ENCODE measurements around the gene SSX4B. TPM values are rescaled to one million over a fixed set of nuclear protein-coding genes. Genes with fewer than 3 reads are reported as not detected.
"Not testable (repeated sequence)": the region's sequence is repeated elsewhere in the genome, so short reads cannot be mapped to it uniquely, and the experiment has no call there.

The SSX4B gene
- total and polyA plus RNA-seq, 10 of the 15 experiments (the other 5 are each of a cell fraction or from before 2014, with no cell fraction given), result not detected

- H3K27ac ChIP-seq (ENCODE audit: control insufficient read depth, insufficient read depth); H3K4me2 ChIP-seq (ENCODE audit: control insufficient read depth, insufficient read depth); in situ Hi-C loops (cut with MboI); BruUV-seq (replicated peaks); DNase-seq (ENCODE audit: low read depth, low spot score); H3K9ac ChIP-seq (ENCODE audit: control insufficient read depth, insufficient read depth, low read length); H3K79me2 ChIP-seq (ENCODE audit: control insufficient read depth, insufficient read depth, low read length); H3K9me3 ChIP-seq (replicated peaks; ENCODE audit: control insufficient read depth, insufficient read depth, low read length); intact Hi-C loops (cut with micrococcal nuclease; ENCODE audit: unreplicated experiment); H4K20me1 ChIP-seq (ENCODE audit: control insufficient read depth, insufficient read depth); CTCF ChIA-PET; H3K4me3 ChIP-seq; H3K4me1 ChIP-seq (ENCODE audit: control insufficient read depth, insufficient read depth, low read length); H2AFZ ChIP-seq (ENCODE audit: control insufficient read depth, low read depth, low read length); H3K27me3 ChIP-seq (replicated peaks in 1 of 2; ENCODE audit: control insufficient read depth in 2 of 2, insufficient read depth in 2 of 2, low read length in 1 of 2); FAIRE-seq; ATAC-seq; H3K36me3 ChIP-seq (ENCODE audit: control insufficient read depth in 2 of 2, insufficient read depth in 2 of 2, low read length in 1 of 2); POLR2A ChIA-PET; SMC1A ChIA-PET (ENCODE audit: uncharacterized antibody, unreplicated experiment); RAD21 ChIA-PET (ENCODE audit: unreplicated experiment): not testable (repeated sequence)
- WGBS (ENCODE audit: insufficient coverage, insufficient replicate concordance, low lambda C conversion rate, missing lambda C conversion rate), result 44% methylated on average over 1 of the region's 2 CpGs
Observed at GRCh38 chrX:48396931-48397330, 14.8 kb downstream of the SSX4B start.

- CTCF ChIA-PET; H3K9ac ChIP-seq (ENCODE audit: control insufficient read depth, insufficient read depth, low read length); SMC1A ChIA-PET (ENCODE audit: uncharacterized antibody, unreplicated experiment); H3K9me3 ChIP-seq (replicated peaks; ENCODE audit: control insufficient read depth, insufficient read depth, low read length); H3K79me2 ChIP-seq (ENCODE audit: control insufficient read depth, insufficient read depth, low read length); H3K4me1 ChIP-seq (ENCODE audit: control insufficient read depth, insufficient read depth, low read length); H3K4me2 ChIP-seq (ENCODE audit: control insufficient read depth, insufficient read depth); H3K27ac ChIP-seq (ENCODE audit: control insufficient read depth, insufficient read depth); FAIRE-seq; BruUV-seq (replicated peaks); H2AFZ ChIP-seq (ENCODE audit: control insufficient read depth, low read depth, low read length); H3K36me3 ChIP-seq (ENCODE audit: control insufficient read depth in 2 of 2, insufficient read depth in 2 of 2, low read length in 1 of 2); intact Hi-C loops (cut with micrococcal nuclease; ENCODE audit: unreplicated experiment); RAD21 ChIA-PET (ENCODE audit: unreplicated experiment); H4K20me1 ChIP-seq (ENCODE audit: control insufficient read depth, insufficient read depth); H3K27me3 ChIP-seq (replicated peaks in 1 of 2; ENCODE audit: control insufficient read depth in 2 of 2, insufficient read depth in 2 of 2, low read length in 1 of 2); H3K4me3 ChIP-seq; POLR2A ChIA-PET; ATAC-seq; in situ Hi-C loops (cut with MboI); DNase-seq (ENCODE audit: low read depth, low spot score): not testable (repeated sequence)
- no CpG with 5 or more reads among the region's 16 CpGs for WGBS (ENCODE audit: insufficient coverage, insufficient replicate concordance, low lambda C conversion rate, missing lambda C conversion rate)
Observed at GRCh38 chrX:48383239-48383638, 28.5 kb downstream of the SSX4B start, which contains the start of gene SSX4. Gene SSX4 (plus strand): TSS chrX:48383539. CDS start chrX:48384054, 515 bp downstream.

- ATAC-seq; H3K36me3 ChIP-seq (ENCODE audit: control insufficient read depth in 2 of 2, insufficient read depth in 2 of 2, low read length in 1 of 2); CTCF ChIA-PET; in situ Hi-C loops (cut with MboI); DNase-seq (ENCODE audit: low read depth, low spot score); POLR2A ChIA-PET; H3K4me3 ChIP-seq; SMC1A ChIA-PET (ENCODE audit: uncharacterized antibody, unreplicated experiment); H3K9ac ChIP-seq (ENCODE audit: control insufficient read depth, insufficient read depth, low read length); H3K4me2 ChIP-seq (ENCODE audit: control insufficient read depth, insufficient read depth); H3K4me1 ChIP-seq (ENCODE audit: control insufficient read depth, insufficient read depth, low read length); H3K27me3 ChIP-seq (replicated peaks in 1 of 2; ENCODE audit: control insufficient read depth in 2 of 2, insufficient read depth in 2 of 2, low read length in 1 of 2); FAIRE-seq; H4K20me1 ChIP-seq (ENCODE audit: control insufficient read depth, insufficient read depth); H3K79me2 ChIP-seq (ENCODE audit: control insufficient read depth, insufficient read depth, low read length); intact Hi-C loops (cut with micrococcal nuclease; ENCODE audit: unreplicated experiment); H3K27ac ChIP-seq (ENCODE audit: control insufficient read depth, insufficient read depth); BruUV-seq (replicated peaks); H2AFZ ChIP-seq (ENCODE audit: control insufficient read depth, low read depth, low read length); RAD21 ChIA-PET (ENCODE audit: unreplicated experiment); H3K9me3 ChIP-seq (replicated peaks; ENCODE audit: control insufficient read depth, insufficient read depth, low read length): not testable (repeated sequence)
- no CpG with 5 or more reads among the region's 8 CpGs for WGBS (ENCODE audit: insufficient coverage, insufficient replicate concordance, low lambda C conversion rate, missing lambda C conversion rate)
Observed at GRCh38 chrX:48370408-48370807, 41.4 kb downstream of the SSX4B start.

- DNase-seq (ENCODE audit: low read depth, low spot score); H2AFZ ChIP-seq (ENCODE audit: control insufficient read depth, low read depth, low read length); ATAC-seq; H3K36me3 ChIP-seq (ENCODE audit: control insufficient read depth in 2 of 2, insufficient read depth in 2 of 2, low read length in 1 of 2); H3K27ac ChIP-seq (ENCODE audit: control insufficient read depth, insufficient read depth); H3K4me1 ChIP-seq (ENCODE audit: control insufficient read depth, insufficient read depth, low read length); in situ Hi-C loops (cut with MboI); H3K4me3 ChIP-seq; SMC1A ChIA-PET (ENCODE audit: uncharacterized antibody, unreplicated experiment); H3K4me2 ChIP-seq (ENCODE audit: control insufficient read depth, insufficient read depth); H3K9me3 ChIP-seq (replicated peaks; ENCODE audit: control insufficient read depth, insufficient read depth, low read length); FAIRE-seq; H3K27me3 ChIP-seq (replicated peaks in 1 of 2; ENCODE audit: control insufficient read depth in 2 of 2, insufficient read depth in 2 of 2, low read length in 1 of 2); H3K79me2 ChIP-seq (ENCODE audit: control insufficient read depth, insufficient read depth, low read length); POLR2A ChIA-PET; BruUV-seq (replicated peaks); H3K9ac ChIP-seq (ENCODE audit: control insufficient read depth, insufficient read depth, low read length); H4K20me1 ChIP-seq (ENCODE audit: control insufficient read depth, insufficient read depth); CTCF ChIA-PET; intact Hi-C loops (cut with micrococcal nuclease; ENCODE audit: unreplicated experiment); RAD21 ChIA-PET (ENCODE audit: unreplicated experiment): not testable (repeated sequence)
- no CpG with 5 or more reads among the region's 12 CpGs for WGBS (ENCODE audit: insufficient coverage, insufficient replicate concordance, low lambda C conversion rate, missing lambda C conversion rate)
Observed at GRCh38 chrX:48367717-48368408, 43.9 kb downstream of the SSX4B start.

Data from GM12878 (cell line).